NK-92 (cell line): ENCODE results near the gene MAP2K5.

Experiments used
- DNase-seq: peaks from one replicate; lab custom pipeline; 2025; ENCODE audit not compliant: unreplicated experiment; lab: John Stamatoyannopoulos, UW

Gene MAP2K5

DNA sequence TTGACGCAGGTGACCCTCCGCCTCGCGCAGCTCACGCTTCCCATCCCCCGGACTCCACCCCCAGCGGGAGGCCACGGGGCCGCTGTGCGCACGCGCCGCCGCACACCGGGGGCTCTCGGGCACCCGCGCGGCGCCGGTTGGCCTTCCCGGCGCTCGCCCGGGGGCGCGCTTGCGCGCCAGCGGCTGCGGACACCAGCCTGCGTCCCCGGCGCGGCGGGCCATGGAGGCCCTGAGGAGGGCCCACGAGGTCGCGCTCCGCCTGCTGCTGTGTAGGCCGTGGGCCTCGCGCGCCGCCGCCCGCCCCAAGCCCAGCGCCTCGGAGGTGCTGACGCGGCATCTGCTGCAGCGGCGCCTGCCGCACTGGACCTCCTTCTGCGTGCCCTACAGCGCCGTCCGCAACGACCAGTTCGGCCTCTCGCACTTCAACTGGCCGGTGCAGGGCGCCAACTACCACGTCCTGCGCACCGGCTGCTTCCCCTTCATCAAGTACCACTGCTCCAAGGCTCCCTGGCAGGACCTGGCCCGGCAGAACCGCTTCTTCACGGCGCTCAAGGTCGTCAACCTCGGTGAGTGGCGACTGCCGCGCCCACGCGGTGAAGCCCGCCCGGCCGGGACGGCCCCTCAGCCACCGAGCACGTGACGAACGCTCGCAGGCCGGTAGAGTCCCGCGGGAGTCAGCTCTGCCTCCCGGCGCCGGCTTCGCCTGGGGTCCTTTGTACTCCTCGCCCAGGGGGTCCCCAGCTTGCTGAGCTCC, 21.3 kb upstream of the MAP2K5 start, which contains the start of gene C15orf61:
TSS of gene C15orf61 (plus strand) at position 103 of the 754 bp plus-strand sequence. CDS start at position 221, 118 bp downstream.
- DNase-seq = no peak

DNA sequence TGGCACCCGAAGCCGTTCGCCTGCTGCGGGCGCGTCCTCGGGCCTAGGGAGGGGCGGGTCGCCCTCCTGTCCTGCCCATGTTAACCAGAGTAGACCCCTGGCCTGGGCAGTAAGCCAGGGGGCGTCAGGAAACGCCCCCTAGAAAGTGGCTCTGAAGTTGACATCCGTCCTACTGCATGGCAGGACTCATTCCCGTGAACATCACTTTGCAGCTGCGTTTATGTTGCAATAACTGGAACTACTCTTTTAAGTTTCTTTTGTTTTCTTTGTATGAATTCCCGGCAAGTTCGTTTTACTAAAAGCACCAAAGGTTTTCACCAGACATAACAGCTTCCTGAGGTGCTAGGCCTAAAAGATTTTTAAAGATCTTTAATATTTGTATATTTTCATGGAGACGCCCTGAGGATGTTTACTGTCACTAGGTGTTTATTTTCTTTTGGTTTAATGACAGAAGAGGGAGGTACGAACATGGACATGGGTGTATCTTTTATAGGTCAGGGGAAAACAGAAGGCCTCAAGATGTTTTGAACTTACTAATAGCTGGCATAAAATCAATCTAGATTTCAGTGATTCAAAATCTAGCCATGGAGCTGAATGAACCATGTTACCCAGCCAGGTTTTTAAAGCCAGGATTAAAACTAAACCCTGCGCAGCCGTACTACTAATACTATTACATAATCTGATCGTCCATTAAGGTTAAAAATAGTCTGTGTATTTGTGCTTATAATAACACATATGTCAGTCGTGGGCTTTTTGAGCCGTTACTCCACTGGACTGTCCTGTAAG, 20.5 kb upstream of the MAP2K5 start:
- DNase-seq = no peak

DNA sequence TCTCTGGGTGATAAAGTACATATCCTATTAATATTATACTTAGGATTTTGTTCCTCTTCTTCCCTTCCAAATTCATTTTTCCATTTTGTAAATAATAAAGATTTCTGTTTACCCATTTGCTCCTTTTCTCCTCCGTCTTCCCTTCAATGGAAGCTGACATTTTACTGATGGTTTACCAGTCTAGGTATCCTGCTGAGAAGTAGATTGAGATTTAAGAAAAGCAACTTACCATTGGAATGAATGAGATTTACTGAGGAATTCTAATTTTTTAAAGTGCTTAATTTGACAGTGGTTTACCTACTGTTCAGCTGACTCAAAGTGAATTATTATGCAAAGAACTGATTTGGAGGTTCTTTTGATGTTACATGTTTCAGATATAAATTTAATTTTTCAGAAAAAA, 19.2 kb upstream of the MAP2K5 start:
- no peak for DNase-seq

DNA sequence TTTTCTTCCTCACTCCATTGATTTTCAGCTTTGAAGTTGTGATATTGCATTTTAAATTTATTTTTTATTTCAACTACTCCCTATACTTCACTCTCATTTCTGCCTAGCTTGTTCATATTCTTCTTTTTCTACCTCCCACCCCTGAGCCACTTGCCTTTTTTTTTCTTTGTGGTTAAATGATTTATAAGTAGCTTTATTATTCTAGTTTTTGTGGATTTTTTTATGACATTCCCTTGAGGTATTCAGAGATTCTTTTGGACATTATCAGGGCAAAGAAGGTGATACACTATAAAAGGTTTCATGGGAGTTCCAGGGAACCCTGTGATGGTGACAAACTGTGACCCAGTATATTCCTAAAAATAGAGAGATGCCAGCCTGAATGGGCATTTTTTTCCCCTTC, 18.3 kb upstream of the MAP2K5 start:
- DNase-seq = no peak

DNA sequence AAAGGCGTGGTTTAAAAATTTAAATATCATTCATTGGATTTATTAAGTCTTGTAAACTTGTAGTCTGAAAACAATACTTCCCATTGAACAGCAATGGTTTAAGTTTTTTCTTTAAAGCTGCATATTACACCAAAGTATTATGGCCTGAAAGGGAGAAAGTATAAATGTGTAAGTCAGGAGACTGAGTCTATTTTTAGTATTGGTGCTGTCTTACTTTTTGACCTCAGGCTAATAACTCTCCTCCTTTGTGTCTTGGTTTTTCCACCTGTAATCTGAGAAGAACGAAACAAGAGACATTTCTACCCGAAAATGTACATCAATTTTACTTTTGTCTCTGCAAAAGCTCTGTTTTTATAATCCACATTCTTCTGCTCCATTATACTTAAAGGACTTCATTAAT, 14.0 kb upstream of the MAP2K5 start:
- DNase-seq = no peak

DNA sequence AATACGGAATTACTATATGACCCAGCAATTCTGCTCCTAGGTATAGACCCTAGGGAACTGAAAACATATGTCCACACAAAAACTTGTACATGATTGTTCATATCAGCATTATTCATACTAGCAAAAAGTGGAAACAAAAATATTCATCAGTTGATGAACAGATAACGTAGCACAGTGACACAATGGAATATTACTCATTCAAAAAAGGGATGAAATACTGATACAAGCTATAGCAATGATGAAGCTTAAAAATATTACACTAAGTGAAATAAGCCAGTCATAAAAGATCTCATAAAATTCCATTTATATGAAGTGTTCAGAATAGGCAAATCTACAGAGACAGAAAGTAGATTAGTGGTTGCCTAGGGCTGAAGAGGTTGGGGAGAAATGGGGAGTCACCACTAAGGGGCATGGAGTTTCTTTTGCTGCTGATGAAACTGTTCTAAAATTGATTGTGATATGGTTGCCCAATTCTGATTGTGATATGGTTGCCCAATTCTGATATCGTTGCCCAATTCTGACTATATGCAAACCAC, 11.1 kb upstream of the MAP2K5 start:
- DNase-seq = no peak

DNA sequence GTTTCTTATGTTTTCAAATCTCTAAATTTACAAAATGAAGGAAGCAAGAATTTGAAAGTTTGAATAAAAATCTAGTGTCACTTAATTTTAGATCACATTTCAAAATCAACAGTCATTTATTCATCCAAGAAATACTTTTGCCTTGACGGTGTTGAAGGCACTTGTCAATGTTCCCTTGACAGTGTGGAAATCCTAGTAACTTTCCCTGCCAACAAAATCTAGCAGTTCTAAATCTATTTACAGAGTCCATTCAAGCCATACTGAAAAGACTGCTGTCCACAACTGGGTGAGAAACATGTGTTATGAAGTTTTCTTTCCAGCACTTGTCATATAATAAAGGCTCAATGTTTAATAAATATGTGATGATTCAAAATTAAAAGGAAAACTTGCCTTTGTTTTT, 8.6 kb upstream of the MAP2K5 start:
- DNase-seq = no peak

DNA sequence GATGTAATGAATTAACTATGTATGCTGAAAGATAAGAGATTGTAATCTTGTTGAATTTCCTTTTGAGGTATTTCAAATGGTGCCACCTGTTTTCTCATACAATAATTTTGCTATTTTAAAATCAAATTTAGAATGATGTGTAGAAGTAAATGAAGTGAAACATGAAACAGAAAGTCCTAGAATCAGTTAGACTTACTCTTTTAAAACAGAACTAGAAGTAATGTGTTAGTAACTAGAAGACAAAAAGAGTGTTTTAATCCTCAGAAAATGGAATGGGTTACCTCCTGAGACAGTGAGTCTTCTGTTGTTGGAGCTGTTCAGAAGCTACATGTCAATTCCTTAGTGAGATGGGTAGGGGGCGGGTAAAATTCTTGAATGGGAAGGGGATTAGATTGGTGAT, 8.1 kb upstream of the MAP2K5 start:
- no peak for DNase-seq

DNA sequence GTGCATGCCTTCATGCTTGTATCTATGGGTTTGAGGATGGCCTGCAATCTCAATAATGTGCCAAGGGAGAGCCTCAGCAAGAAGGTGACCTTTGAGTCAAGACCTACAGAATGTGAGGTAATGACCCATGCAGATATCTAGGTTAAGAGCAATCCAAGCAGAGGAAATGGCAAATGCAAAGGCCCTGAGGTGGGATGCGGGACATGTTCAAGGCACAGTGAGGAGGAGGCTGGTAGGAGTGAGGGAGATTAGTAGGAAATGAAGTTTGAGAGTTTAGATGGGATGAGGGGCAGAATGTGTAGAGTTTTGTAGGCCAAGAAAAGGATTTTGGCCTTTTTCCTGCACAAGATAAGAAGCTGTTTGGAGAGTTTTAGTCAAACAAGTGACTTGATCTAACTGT, 4.7 kb upstream of the MAP2K5 start:
- no peak for DNase-seq

DNA sequence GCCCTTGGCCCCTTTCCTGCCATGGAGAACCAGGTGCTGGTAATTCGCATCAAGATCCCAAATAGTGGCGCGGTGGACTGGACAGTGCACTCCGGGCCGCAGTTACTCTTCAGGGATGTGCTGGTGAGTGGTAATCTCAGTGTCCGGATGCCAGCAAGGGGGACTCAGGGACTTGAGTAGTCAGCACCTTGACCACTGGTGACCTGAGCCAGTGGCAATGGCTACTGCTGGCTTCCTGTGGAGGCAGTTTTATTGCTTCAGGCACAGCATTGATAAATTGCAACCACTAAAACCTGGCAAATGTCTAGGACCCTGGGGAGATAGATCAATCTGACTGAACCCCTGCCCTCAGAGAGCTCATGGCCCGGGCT, 830 bp downstream of the MAP2K5 start:
- no peak for DNase-seq

DNA sequence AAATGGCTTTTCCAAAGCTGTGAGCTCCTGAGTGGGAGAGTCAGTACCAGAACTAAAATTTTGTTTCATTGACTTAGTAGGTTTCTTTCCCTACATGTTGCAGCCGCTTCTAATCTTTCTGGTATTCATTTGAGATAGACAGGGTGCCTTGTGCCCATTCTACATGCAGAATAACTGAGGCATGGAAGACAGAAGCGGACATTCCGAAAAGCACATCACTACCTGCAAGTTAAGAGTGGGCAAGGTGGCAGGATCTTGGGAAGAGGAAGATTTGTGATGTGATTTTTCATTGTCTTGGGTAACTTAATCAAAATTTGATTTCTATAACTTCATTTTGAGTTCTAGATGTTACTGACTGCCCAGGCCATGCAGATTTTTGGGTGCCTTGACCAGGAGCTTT, 2.0 kb downstream of the MAP2K5 start:
- DNase-seq = no peak

DNA sequence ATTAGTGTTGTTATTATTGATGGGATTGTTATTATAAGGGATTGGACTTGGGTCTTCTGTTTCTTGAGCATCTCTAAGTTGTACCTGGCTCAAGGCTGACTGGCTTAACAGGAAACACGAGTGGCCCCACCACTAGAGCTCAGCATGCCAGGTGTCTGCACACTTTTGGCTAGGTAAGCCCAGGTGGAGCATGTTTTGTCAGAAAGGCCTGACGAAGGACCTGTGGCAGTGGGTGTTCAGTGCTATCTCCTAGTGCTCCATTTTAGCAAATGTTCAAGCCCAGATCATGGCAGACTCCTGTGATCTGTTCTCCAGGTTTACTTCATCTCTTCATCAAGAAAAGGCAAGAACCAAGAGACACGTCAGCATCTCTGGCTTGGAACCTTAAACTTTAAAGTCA, 3.4 kb downstream of the MAP2K5 start:
- no peak for DNase-seq

DNA sequence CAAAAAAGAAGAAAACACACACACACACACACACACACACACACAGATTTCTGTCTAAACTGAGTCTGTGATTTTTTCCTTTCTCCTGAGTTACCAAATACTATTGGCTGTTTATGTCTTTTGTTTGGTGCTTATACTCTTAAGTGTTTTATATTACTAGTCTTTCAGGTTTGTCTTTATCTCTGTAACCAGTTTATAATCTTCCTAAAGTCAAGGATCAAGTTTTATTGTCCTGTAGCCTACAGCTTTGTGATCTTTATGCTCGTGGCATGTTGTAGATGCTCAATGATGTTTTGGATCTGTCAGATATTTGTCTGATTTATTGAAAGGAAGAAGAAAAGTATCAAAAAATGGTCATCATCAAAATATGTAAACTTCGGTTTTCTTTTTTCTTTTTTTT, 4.6 kb downstream of the MAP2K5 start:
- DNase-seq = no peak

DNA sequence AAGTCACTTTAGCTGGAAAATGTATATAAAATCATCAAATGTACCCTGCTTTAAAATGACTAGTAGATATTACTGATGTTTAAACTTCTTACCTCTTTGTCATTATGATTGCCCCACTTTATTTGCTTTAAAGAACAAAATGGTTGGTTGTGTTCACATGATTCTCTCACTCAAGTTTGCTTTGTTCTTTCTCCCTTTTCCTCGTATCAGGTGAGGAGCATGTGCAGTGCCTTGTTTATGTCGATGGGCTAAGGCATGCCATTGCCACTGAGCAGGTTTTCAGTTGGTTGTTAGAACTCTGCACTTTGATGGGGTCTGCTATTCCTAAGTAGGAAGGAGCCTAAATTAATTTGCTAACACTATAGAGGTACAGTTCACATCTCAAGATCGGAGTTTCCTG, 5.3 kb downstream of the MAP2K5 start:
- no peak for DNase-seq

DNA sequence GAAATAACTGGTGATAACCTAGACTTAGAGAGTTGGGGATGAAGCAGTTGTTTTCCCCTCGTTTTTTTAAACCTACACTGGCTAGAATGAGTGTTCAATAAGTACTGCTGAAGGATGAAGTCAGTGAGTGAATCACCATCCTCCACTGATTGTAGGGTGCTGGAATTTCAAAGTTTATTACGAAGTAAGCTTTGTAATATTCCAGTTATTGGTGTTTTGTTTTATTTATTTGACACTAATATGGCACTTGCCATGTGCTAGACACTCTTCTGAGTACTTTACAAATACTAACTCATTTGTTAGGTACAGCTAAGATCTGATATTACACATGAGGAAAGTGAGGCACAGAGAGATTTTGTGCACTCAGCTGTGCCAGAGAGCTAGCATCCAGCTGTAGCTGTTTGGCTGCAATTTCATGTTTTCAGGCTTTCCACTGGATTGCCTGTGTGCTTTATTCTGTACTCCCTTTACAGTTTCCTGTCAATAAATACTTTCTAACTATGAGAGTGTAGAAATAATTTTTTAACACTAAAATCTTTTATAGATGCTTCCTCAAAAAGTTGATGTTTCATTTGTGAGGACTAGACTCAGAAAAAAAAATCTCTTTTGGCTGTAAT, 5.8 kb downstream of the MAP2K5 start:
- DNase-seq = no peak

DNA sequence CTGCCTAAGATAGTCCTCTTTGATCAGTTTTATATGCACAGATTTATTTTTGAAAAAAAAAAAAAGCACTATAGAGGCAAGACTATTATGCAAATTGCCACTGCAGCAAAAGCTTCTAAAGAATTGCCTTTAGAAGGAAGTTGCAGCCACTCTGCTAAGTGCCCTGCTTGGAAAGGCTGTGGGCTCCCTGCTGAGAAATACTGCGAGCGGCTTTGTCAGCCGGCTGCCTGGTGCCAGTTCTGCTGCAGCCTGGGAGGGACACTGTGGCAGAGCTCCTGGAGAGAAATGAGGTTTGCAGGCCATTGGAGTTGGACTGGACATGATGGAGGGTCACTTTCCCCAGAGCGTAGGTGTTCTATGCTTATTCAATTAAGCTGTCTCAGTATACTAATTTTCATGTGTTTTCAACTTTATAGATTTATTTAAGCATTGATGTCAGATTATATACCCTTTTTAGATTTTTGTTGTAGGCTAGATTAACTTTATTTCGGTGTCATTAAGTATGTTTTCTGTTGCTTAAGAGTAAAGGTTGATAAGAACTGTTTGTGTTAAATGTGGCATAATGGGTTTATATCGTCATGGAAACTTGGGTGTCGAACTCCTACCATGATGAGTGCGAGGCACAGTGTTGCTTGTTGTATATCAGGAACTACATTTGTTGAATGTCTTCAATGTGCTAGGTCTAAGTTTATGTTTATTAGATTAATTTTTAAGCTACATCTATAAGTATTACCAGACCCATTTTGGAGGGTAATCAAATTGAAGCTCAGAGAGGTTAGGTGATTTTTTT, 6.6 kb downstream of the MAP2K5 start:
- DNase-seq = no peak

DNA sequence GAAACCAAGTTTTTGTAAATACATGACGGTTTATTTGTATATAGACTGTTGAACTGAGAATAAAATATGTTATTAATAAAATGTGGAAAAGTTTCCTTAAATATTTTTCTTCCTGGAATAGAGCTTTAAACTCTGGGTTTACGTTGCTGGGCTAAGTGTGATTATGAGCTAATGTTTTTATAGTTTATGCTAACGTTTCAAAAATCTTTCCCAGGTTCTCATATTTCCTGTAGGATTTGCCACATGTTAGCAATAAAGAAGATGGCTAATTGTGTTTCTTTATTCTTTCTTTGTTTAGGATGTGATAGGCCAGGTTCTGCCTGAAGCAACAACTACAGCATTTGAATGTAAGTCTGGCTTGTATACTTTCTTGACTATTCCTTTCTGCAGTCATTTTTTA, 7.2 kb downstream of the MAP2K5 start:
- DNase-seq = no peak

DNA sequence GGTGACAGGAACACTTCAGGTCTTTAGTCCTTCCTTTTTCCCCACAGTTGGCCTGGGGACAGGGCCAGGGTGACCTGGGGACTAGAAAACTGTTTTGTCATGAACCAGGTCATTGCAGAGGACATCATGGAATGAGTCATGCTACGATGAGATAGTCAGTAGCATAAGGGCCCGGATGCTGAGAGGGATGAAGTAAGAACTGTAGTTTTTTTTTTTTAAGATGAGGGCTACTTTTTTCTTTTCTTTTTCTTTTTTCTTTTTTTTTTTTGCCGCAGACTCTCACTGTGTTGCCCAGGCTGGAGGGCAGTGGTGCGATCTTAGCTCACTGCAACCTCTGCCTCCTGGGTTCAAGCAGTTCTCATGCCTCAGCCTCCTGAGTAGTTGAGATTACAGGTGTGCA, 8.0 kb downstream of the MAP2K5 start:
- DNase-seq = no peak

DNA sequence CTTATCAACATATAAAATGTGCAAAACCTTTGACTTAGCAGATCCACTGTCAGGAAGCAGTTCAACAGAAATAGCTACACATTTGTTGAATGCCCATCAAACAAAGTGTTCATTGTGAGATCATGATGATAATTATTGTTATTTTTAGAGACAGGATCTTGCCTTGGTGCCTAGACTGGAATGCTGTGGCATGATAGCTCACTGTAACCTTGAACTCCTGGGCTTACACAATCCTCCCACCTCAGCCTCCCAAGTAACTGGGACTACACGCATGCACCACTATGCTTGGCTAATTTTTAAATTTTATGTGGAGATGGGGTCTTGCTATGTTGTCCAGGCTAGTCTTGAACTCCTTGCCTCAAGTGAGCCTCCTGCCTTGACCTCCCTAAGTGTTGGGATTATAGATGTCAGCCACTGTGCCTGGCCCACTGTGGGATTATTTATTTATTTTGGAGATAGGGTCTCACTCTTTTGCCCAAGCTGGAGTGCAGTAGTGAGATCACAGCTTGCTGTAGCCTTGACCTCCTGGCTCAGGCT, 8.8 kb downstream of the MAP2K5 start:
- DNase-seq = no peak

DNA sequence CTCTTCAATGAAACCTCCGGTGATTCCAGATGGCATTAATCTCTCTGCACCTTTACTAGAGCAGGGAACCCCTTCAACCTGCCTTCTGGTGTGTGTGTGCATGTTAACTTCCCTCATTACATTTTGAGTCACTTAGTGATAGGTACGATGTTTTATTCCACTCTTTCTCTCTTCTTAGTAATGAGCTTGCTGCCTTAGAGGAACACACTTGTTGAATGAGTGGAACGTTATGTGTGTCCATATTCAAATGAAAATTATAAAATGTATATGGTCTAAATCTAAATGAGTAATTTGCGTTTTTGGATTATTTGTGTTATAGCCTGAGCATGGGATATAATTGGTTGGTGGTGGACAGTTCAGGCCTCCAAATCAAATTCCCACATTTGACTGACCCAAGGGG, 12.1 kb downstream of the MAP2K5 start:
- DNase-seq = no peak
